Skeletal muscle tissue (tissue), 5 donors: Measurements from ENCODE around the gene WFDC13. TPM values are rescaled to one million over a fixed set of nuclear protein-coding genes. Genes with fewer than 3 reads are reported as not detected.

ENCODE experiments used
- H3K27ac ChIP-seq: one replicate; pipeline ENCODE4 v1.7.0; 2013; ENCODE audit warnings: mild to moderate bottlenecking, low read depth, low read length, inconsistent platforms
- H3K27me3 ChIP-seq, 3 donors: one replicate each; pipeline ENCODE4 v1.7.0; 2013; ENCODE audit warnings: low read length in 3 of 3; ENCODE audit not compliant: control insufficient read depth in 3 of 3, insufficient read depth in 3 of 3
- H3K36me3 ChIP-seq, 3 donors: one replicate each; pipeline ENCODE4 v1.7.0; 2013; ENCODE audit warnings: low read length in 3 of 3; ENCODE audit not compliant: control insufficient read depth in 3 of 3, insufficient read depth in 3 of 3
- H3K4me1 ChIP-seq, 3 donors: one replicate each; pipeline ENCODE4 v1.7.0; 2013; ENCODE audit warnings: low read length in 3 of 3, mild to moderate bottlenecking in 3 of 3; ENCODE audit not compliant: control insufficient read depth in 3 of 3, insufficient read depth in 3 of 3
- H3K4me3 ChIP-seq, 3 donors: one replicate each; pipeline ENCODE4 v1.7.0; 2013; ENCODE audit warnings: low read length in 3 of 3
- H3K9ac ChIP-seq, 3 donors: one replicate each; pipeline ENCODE4 v1.7.0; 2013; ENCODE audit warnings: low read length in 3 of 3, mild to moderate bottlenecking in 3 of 3, moderate library complexity in 2 of 3, low read depth in 1 of 3
- H3K9me3 ChIP-seq, 3 donors: one replicate each; pipeline ENCODE4 v1.7.0; 2013; ENCODE audit warnings: low read length in 3 of 3; ENCODE audit not compliant: control insufficient read depth in 3 of 3
- small RNA-seq: library from RNA; depleted of rRNA; stranded (forward); fragments of <200 nt; gene quantifications from one replicate; pipeline ENCODE3, GENCODE V24; 2014
- total RNA-seq: library from RNA; depleted of rRNA; stranded (reverse); fragments of >200 nt; gene quantifications from one replicate; pipeline ENCODE4 v1.2.3, GENCODE V29; 2014
- donor health status: Osteomylitis.

Gene WFDC13
- total RNA-seq, 1 donor from 2014 or later = not detected

- peaks cover 0 to 3% (median 0%) of the 10 kb centered on the region in 3 donors for H3K9me3 ChIP-seq
- H3K9ac ChIP-seq = no peak overlapping the region
- H3K4me1 ChIP-seq = no peaks in the 10 kb centered on the region
- H3K27me3 ChIP-seq = peaks cover 0 to 5% (median 0%) of the 10 kb centered on the region in 3 donors
- no peak overlapping the region for H3K4me3 ChIP-seq
- H3K36me3 ChIP-seq = no peaks in the 10 kb centered on the region
- H3K27ac ChIP-seq = no peak overlapping the region
Measured at GRCh38 chr20:45752746-45753145, 50.9 kb downstream of the WFDC13 start.

GRCh38 chr20:45758096-45758495, 56.3 kb downstream of the WFDC13 start:
- Histone ChIP-seq H3K4me1 (no peaks in the 10 kb centered on the region), H3K9ac (no peak overlapping the region), H3K9me3 (peaks cover 0 to 3% (median 0%) of the 10 kb centered on the region in 3 donors), H3K27me3 (no peaks in the 10 kb centered on the region), H3K36me3 (no peaks in the 10 kb centered on the region), H3K27ac (no peak overlapping the region), H3K4me3 (no peak overlapping the region)

Small RNAs within 50 kb of the gene (small RNA-seq; reads per million reads assigned to genes)
- not detected for gene MIR3617
- gene SPINT5P = not detected

Other genes with a start within 250 kb of the WFDC13 start
- gene WFDC2, start 232.3 kb upstream of the WFDC13 start, total RNA-seq = not detected
- gene SPINT3, start 186.4 kb upstream of the WFDC13 start, total RNA-seq = not detected
- not detected for gene WFDC6, start 162.6 kb upstream of the WFDC13 start, total RNA-seq
- not detected for gene EPPIN, start 154.6 kb upstream of the WFDC13 start, total RNA-seq
- not detected for gene WFDC8, start 122.8 kb upstream of the WFDC13 start, total RNA-seq
- not detected for gene WFDC10A, start 72.3 kb upstream of the WFDC13 start, total RNA-seq
- not detected for gene WFDC9, start 70.8 kb upstream of the WFDC13 start, total RNA-seq
- not detected for gene WFDC11, start 31.8 kb upstream of the WFDC13 start, total RNA-seq
- not detected for gene WFDC10B, start 3.0 kb downstream of the WFDC13 start, total RNA-seq
- not detected for gene SPINT4, start 20.3 kb downstream of the WFDC13 start, total RNA-seq
- not detected for gene WFDC3, start 89.8 kb downstream of the WFDC13 start, total RNA-seq
- gene DNTTIP1, start 89.9 kb downstream of the WFDC13 start, total RNA-seq = 18.3 TPM
- 10.4 TPM for gene UBE2C, start 110.6 kb downstream of the WFDC13 start, total RNA-seq
- gene TNNC2, start 125.3 kb downstream of the WFDC13 start, total RNA-seq = 2,844 TPM
- gene SNX21, start 131.8 kb downstream of the WFDC13 start, total RNA-seq = 26.6 TPM
- 27.1 TPM for gene ACOT8, start 155.4 kb downstream of the WFDC13 start, total RNA-seq
- gene ZSWIM3, start 155.6 kb downstream of the WFDC13 start, total RNA-seq = 7.8 TPM
- 3.1 TPM for gene ZSWIM1, start 179.2 kb downstream of the WFDC13 start, total RNA-seq
- 2.6 TPM for gene SPATA25, start 185.6 kb downstream of the WFDC13 start, total RNA-seq
- 13.0 TPM for gene NEURL2, start 189.2 kb downstream of the WFDC13 start, total RNA-seq
- 23.0 TPM for gene CTSA, start 189.3 kb downstream of the WFDC13 start, total RNA-seq
- gene PLTP, start 210.1 kb downstream of the WFDC13 start, total RNA-seq = 38.1 TPM
- gene PCIF1, start 232.6 kb downstream of the WFDC13 start, total RNA-seq = 7.3 TPM